LNCAP (cell line): ENCODE results near the gene EEFSEC.

Source experiments
- CTCF ChIP-seq: fragments of 450-650 bp; IDR thresholded peaks from 2 replicates; pipeline ENCODE4 v1.5.1; 2017; ENCODE audit warnings: mild to moderate bottlenecking

Gene EEFSEC

GRCh38 chr3:128449111-128449638 is 295.9 kb downstream of the EEFSEC start:
- no peak for TF ChIP-seq CTCF

GRCh38 chr3:128452120-128452519 is 298.8 kb downstream of the EEFSEC start:
- no peak for TF ChIP-seq CTCF

GRCh38 chr3:128452678-128453275 is 299.5 kb downstream of the EEFSEC start:
- TF ChIP-seq CTCF, result no peak

GRCh38 chr3:128453501-128454309 is 300.4 kb downstream of the EEFSEC start:
- TF ChIP-seq CTCF, result no peak

- TF ChIP-seq CTCF, result no peak
These were observed 301.0 kb downstream of the EEFSEC start for GRCh38 chr3:128454310-128454618.

GRCh38 chr3:128455116-128455515 is 301.8 kb downstream of the EEFSEC start:
- TF ChIP-seq CTCF, result no peak

GRCh38 chr3:128455786-128456748 is 302.8 kb downstream of the EEFSEC start:
- no peak for TF ChIP-seq CTCF
